Stimulated activated CD8-positive, alpha-beta memory T cell treated with anti-CD3 and anti-CD28 coated beads, Interleukin-12 subunit alpha, Interleukin-12 subunit beta, amount 100 ng/mL, for 24 hours (primary cell): ENCODE measurements around the gene TMBIM1.

Experiments
- DNase-seq: peaks from one replicate; pipeline ENCODE4 v3.0.0-alpha.2; 2020; ENCODE audit errors: extremely low read depth

TMBIM1 gene

DNA sequence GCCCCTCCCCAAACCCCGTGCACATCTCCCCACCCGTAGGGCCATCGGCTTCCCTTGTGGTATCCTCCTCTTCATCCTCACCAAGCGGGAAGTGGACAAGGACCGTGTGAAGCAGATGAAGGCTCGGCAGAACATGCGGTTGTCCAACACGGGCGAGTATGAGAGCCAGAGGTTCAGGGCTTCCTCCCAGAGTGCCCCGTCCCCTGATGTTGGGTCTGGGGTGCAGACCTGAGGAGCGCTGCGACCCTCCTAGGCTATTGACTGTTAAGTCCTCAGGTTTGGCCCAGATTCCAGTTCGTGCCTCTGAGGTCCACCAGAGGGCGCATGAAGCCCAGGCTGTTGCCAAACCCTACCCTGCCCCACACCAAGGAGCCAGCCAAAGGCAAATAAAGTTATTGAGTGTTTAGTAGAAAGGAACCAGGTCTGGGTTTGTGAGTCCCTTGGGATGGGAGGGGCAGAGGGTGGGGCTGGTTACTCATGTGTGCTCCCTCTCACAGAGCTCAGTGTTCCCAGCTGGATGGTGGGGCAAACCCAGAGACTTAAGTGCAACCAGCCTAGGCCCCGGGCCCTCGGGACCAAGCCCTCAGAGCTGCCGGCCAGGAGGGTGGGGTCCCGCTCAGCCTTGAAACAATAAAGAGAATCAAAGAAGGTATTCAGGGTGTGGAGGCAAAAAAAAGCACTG lies 19.6 kb downstream of the TMBIM1 start:
- DNase-seq, result no peak

DNA sequence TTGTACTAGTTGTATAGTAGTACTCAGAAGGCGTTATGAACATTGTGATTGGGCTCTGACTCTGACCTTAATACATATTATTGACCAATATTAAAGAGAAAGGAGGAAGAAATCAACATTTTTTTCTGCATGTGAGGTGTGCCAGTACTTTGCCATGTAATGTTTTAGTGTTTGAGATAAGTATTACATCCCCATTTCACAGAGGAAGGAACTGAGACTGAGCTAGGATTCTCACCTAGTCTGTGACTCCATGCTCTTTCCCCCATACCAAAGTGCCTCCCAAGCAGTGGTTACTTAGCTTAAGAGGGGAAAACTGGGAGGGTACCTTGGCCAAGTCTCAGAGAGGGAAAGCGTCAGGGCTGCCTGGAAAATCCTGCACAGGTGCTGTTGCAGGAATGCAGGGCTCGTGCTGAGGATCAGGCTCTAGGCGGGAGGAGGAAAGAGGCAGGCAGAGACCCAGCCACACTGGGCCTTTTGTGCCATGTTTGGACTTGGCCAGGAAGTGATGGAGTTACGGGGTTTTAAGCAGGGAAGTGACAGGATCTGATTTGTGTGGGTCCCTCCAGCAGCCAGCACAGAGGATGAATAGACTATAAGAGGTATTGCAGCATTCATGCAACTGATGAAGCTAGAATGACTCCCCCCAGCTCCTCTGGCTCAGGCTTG lies 20.3 kb downstream of the TMBIM1 start:
- DNase-seq, result no peak

DNA sequence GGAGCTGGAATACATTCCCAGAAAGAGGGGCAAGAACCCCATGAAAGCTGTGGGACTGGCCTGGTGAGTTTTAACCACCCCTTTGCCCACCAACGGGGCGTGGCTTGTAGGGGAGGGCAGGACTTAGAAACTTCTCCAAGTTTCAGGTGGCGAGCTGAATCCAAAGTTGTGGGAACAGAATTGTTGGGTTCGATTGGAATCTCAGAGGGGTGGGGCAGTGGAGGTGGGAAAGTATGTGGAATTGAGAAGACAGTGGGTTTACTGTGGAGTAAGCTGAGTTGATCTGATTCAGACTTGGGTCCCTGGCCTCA lies 20.9 kb downstream of the TMBIM1 start:
- DNase-seq, result no peak

DNA sequence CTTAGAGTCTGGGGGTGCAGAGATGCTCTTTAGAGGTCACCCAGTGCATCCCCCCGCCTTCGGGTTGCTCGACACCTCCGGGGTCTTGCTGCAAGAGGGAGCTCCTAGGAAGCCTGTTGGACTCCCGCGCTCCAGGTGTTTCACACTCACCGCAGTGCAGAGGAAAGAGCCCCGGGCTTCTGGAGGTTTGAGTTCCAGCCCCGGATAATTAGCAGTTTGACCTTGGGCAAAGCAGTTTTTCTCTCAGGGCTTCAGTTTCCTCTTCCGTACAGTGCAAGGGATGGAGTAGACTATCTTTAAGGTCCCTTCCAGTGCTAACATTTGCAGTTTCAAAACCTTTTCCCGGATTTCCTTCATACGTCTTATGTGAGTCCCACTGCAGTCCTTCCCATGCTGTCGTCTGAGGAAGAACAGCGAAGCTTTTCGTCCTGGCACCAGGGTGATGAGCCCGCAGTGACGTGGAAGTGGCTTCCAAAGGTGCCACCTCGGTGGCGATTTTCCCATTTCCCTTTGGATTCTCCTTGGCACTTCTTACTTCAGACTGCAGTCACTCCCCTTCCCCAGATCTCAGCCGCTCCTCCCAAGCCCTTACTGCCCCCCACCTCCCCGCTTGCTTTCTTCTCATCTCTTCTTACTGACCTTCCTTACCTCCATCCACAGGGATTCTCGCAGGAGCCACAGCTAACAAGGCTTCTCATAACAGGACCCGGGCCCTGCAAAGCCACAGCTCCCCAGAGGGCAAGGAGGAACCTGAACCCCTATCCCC lies 21.4 kb downstream of the TMBIM1 start:
- no peak for DNase-seq

DNA sequence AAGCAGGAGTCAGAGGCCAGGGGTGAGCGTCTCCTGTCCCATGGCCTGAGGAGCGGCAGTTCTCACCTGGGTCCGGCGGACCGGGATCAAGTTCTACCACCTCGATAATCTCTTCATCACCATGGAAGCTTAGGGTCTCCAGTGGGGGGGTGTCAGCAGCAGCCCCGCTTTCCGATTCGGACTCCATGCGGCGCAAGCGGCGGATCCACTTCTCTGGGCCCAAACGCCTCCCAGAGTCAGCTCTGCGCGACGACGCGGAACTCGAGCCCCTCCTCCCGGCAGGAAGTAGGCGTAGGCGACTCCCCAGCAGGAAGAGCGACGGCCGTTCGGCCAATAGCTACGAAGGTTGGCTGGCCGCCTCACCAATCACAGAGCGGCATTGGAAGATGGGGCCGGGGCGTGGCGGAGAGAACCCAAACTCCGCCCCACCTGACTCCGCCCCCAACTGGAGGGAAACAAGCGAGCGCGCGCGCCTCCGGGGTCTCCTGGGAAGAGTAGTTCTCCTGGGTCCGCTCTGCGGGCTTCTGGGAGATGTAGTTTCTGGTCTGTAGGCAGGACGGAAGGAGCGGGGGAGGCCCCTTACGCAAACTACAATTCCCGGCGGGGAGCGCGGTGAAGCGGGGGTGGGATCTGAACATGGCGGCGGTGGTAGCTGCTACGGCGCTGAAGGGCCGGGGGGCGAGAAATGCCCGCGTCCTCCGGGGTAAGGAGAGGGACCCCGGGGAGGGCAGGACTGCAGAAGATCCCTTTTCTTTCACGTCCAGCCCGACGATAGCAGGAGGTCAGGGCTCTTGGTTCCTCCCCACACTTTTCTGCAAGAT lies 22.2 kb downstream of the TMBIM1 start, which contains the start of the genes AAMP and PNKD:
Gene AAMP (minus strand): TSS at position 238 of the 821 bp plus-strand sequence. CDS start 51 bp downstream, at position 187.
Gene PNKD (plus strand): TSS at position 620 of the 821 bp plus-strand sequence. CDS start 17 bp downstream, at position 637.
- DNase-seq, result peak; percentile 100

DNA sequence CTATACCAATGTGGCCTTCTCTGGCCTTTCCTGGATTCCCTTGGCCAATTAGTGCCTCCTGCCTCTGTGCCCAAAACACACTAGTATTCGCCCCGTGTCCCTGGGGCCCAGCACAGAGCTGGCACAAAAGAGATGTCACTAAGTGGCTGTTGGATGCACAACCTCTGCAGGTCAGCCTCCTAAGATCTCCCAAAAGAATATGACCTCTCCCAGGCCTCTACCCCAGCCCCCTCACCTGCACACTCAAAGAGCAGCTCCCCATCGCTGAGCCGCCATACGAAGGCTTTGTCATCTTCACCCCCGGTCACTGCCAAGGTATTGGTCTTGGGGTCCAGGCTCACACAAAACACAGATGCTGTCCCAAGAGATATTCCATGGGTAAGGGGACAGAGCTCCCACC lies 25.0 kb downstream of the TMBIM1 start:
- no peak for DNase-seq

DNA sequence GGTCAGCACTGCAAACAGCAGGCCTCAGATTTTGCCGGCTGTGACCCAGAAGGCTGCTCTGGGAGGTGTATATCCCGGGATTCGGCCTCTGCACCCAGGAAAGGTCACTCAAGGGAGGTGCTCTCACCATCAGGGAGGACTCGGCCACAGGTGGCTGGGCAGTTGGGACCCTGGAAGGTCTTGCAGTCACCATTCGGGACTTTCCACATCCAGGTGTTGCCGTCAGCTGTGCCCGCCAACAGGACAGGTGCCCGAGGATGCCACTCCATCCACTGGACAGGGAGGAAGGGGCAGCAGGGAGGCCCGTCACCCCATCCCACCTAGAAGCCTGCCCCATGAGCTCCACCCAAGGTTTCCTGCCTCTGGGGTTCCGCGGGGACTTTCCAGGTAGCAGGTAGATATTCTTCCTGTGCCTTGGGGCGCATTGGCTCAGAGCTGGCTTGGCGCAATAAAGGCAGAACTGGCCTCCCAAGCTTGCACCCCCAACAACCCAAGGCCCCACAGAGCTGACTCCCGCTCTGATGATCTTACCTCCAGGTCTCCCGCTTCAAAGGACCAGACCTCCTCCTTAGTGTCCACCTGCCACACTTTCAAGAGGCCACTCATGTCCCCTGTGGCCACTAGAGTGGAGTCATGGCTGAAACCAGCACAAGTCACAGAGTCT lies 25.9 kb downstream of the TMBIM1 start:
- DNase-seq, result no peak

DNA sequence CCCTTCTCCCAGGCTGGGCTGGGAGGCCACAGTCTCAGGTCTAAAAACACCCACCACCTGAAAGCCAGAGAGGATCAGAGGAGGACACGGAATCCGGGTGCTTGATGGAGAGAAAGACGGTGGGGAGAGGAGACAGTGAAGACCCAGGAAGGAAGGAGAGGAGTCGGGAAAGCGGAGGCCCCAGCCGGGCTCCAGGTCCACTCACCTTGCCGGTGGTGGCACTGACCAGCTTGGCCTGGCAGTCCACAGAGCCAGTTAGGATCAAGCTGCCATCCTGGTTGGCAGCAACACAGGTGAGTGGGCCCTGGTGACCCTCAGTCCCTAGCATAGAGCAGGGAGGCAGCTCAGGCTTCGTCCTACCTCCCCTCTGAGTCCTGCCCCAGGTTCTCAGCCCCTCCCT lies 26.7 kb downstream of the TMBIM1 start:
- no peak for DNase-seq

DNA sequence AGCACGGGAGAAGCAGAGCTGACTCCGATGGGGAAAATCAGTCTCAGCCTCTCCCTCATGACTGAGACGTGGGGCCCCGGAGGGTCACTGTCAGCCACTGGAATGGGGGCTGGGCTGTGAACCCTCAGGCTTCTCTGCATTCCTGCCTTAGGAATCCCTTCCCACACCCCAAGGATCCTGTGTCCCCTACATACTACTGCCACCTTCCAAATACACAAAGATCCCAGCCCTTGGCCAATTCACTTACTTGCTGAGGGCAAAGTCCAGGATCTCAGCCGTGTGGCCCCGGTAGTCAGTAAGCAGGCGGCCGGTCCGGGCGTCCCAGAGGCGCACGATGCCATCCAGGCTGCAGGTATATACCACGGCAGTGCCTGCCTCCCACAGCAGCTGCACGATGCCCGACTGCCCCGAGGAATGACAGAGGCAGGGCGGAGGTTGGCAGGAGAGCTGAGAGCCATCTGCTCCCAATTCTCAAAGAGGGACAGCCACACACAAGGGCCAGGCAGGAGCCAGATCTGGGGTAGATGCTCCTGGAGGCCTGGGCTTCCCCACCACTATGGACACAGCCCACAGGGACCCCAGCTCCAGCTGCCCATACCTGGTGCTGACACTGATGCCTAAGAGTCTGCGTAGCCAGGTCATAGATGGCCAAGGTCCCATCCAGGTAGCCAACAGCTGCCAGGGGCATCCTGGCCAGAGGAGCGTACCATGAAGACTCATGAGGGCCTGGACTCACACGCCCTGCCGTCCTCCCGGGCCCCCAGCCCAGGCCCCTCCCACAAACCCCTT lies 27.3 kb downstream of the TMBIM1 start:
- no peak for DNase-seq

DNA sequence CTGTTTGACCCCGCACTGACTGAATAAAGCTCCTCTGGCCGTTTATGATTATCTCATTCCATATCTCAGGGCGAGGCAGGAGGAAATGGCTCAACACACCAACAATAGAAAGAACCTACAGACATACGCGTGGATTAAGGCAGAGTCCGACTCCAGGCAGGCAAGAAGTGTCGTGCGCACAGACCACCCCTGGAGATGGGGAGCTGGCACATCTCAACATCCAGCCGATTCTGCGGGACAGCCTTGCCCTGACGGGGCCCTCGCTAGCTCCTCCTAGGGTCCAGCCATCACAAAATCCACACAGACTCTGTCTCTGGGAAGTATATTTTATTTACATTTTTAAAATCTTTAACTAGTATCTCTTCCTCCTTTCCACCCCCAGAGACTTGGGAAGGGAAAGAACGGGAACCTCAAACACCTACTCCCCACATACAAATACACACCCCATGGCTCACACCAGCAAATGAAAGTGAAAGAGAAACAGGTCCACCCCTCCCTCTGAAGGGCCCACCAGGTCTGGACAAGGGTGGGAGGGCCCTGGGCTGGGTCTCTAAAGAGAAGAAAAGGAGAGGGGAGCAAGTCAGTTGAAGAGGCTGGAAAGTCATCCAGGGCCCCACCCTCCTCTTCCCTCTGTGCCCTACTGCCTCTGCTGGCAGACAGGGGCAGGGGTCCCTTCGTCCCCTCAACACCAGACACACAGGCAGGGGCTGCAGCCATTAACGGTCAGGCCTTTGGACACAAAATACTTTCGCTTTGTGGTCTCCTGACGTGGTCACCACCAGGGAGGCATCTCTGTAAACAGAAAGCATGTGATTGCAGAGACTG lies 28.3 kb downstream of the TMBIM1 start:
- DNase-seq, result no peak

DNA sequence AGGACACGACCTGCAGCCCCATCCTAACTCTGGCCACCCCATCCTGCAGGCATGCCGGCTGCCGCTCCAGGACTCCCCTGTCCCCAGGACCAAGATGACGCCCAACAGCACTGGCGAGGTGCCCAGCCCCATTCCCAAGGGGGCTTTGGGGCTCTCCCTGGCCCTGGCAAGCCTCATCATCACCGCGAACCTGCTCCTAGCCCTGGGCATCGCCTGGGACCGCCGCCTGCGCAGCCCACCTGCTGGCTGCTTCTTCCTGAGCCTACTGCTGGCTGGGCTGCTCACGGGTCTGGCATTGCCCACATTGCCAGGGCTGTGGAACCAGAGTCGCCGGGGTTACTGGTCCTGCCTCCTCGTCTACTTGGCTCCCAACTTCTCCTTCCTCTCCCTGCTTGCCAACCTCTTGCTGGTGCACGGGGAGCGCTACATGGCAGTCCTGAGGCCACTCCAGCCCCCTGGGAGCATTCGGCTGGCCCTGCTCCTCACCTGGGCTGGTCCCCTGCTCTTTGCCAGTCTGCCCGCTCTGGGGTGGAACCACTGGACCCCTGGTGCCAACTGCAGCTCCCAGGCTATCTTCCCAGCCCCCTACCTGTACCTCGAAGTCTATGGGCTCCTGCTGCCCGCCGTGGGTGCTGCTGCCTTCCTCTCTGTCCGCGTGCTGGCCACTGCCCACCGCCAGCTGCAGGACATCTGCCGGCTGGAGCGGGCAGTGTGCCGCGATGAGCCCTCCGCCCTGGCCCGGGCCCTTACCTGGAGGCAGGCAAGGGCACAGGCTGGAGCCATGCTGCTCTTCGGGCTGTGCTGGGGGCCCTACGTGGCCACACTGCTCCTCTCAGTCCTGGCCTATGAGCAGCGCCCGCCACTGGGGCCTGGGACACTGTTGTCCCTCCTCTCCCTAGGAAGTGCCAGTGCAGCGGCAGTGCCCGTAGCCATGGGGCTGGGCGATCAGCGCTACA lies 29.4 kb downstream of the TMBIM1 start:
- DNase-seq, result no peak

DNA sequence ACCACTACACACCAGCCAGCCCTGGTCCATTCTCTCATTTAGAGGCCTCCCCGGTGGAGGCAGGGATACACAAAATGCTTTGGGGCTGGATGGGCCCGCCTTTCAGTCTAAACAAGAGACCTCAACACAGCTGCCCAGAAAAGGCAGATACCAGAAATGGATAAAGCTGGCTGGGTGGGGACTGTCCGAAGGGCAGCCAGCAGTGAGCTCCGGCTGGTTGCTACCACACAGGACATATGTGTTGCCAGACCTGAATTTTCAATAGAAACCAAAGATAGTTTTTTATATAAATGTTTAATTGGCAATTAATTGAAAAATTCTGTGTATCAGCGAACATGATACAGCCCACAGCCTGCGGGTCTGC lies 30.1 kb downstream of the TMBIM1 start:
- DNase-seq, result no peak

DNA sequence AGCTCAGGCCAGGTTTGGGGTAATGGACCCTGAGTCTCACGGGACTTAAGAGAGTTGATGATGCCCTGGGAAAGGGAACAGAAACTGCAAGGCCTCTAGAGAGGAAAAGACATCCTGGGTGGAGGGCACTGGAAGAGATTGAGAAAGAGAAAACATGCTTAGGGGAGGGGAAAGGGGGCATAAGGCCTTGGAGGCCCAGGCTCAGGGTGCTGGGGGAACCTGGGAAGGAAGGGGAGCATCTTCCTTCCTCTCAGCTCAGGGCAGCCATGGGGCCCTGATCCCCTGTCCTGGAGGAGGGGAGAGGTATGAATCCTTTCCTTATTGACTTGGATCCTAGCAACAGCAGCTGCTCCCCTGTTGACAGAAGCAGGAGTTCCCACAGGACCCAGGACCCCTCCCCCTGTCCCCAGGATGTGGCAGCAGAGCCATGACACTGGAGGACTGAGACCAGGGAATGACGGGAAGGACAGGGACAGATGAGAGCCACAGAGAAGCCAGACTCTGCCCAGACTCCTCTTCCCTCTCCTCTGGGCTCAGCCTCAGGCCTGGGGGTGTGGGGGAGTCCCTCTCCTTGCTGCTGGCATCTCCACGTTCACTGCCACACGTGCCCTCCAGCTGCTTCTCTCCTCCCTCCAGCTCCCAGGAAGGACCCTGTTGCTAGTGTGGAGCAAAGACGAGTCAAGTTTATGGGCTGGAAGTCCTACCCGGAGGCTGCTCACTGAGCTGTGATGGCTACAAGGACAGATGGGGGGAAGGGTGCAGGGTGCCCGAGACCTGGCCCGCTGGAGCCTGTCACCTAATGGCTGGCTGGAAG lies 30.7 kb downstream of the TMBIM1 start:
- DNase-seq, result no peak

DNA sequence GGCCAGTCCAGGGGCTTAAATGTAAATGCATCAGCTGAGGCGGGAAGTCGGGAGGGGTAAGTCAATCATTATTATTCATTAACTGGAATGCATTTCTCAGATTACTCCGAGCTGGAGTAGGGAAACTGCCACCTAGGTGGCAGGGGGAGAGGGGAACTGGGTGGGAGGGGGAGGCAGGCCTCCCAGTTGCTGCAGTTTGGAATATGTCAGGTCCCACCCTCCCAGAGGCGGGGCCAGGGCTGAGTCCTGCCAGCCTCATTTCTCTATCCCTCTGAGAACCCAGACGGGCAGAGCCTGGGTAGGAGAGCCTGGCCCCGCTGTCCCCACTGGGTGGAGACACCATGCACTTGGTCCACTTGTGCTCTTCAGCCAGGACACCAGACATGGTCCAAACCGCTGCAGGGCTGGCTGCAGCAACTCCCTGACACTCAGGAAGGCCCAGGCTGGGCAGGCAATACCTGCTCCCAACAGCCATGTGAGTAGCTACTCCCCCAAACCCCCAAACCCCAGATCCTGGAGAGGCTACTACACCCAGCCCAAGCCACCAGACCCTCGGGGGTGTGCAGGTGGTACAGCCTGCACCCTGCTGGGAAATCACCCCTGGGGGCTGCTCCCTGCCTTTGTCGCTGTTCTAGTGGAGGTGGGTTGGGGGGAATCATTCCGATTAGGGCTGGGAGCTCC lies 31.4 kb downstream of the TMBIM1 start, which contains the start of gene GPBAR1:
Gene GPBAR1 (plus strand): TSS at position 274 of the 681 bp plus-strand sequence. CDS start 1,710 bp downstream, outside the sequence.
- no peak for DNase-seq

DNA sequence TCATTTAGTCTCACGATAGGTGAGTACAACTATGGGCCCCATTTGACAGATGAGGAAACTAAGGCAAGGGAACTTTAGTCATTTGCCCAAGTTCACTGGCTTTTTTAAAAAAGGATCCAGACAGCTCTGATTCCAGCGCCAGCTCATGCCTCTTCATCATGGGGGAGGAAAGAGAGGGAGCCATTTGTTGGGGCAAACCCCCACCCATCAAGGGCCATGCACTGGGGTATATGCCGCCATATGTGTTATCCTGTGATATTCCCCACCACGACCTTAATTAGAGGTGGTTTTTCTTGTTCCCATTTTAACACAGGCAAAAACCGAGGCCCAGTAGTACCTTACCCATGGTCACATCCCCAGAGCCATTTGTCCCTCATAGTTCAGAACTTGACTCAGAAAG lies 32.1 kb downstream of the TMBIM1 start:
- no peak for DNase-seq

DNA sequence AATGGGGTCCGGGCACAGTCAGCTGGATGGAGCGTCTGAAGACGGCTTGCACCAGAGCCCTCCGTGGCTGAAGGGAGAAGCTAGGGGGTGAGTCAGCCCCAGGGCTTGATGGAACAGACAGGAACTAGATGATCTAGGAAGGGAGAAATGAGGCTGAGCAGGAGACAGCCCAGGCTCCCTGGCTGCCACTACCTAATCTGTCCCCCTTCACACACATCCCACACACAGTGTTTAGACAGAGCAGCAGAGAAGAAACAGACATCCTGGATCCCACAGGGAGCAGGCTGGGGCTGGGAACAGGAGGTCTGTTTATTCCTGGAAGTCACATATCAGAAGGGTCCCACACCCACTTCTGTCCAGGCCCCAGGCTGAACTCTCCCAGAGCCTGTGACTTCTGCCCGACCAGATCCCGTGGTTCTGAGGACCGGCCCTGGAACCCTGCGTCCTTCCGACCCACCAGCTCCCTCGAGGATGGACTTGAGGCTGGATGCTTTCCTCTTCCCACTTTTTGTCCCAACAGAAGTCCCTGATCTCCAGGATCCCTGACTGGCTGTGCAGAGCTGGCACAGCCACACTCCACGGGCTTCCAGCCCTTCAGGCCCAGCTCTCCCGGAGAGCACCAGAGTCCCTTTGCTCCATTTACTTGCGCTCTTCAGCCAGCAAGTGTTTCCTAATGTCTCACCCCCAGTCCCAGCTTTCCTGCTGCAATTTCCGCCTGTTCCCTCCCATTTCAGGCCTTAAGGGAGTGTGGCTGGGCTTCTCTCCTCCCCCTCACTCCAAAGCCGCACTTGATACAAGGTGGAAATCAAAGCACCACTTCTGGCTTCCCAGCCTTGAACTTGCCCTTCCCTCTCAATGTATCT lies 33.0 kb downstream of the TMBIM1 start:
- no peak for DNase-seq
